K562 (cell line): ENCODE results near the gene SENP8. TPM values are rescaled to one million over a fixed set of nuclear protein-coding genes. Genes with fewer than 3 reads are reported as not detected.
A peak's percentile ranks its signal among the peaks of the same experiment; 100 is the strongest.

Experiments used
- ATAC-seq: fragments of 200-7000 bp; cut with Tn5 transposase; 3 replicates; pipeline ENCODE4 v1.9.1; 2020; ENCODE audit warnings: moderate library complexity
- BruUV-seq: library from RNA; stranded (reverse); fragments of 400-500 nt; replicated peaks from 2 replicates; lab custom pipeline; 2021; lab: Mats Ljungman, UMichigan
- CTCF ChIA-PET: fragments of 300-600 bp; formaldehyde crosslinking; extraction: SDS; loops from one replicate; lab custom pipeline; 2021; ENCODE audit warnings: low intra/inter-chr PET ratio; lab: Yijun Ruan, JAX
- POLR2A ChIA-PET: fragments of 300-600, 350-650 bp; sonication (Branson Sonifier 250); formaldehyde crosslinking; extraction: SDS; loops from one replicate; lab custom pipeline; 2021; ENCODE audit warnings: antibody characterized with exemption, inconsistent platforms; lab: Yijun Ruan, JAX
- DNase-seq, 4 experiments: peaks; one replicate each; pipeline versions ENCODE4 v3.0.0 to v3.0.0-alpha.2; 2011 to 2018; ENCODE audit warnings: low spot score in 3 of 4, mixed read lengths in 3 of 4; ENCODE audit errors: extremely low read depth in 1 of 4
- FAIRE-seq: peaks from 2 replicates; lab custom pipeline; 2011; peaks lifted over from hg19 to GRCh38; lab: Jason Lieb, UNC
- H2AFZ ChIP-seq: 2 replicates; pipeline ENCODE4 v1.6.0; 2011; ENCODE audit warnings: low read depth, low read length, control low read depth, inconsistent platforms
- H3K27ac ChIP-seq: fragments of 200-600 bp; 3 replicates; pipeline ENCODE4 v1.8.0; 2011; ENCODE audit warnings: low read depth, mild to moderate bottlenecking, control low read depth, inconsistent platforms, low read length, moderate library complexity, mixed read lengths; ENCODE audit errors: extremely low read depth
- H3K27me3 ChIP-seq, 2 experiments: fragments of 300-600 bp in 1 of 2; 2 replicates in 1 of 2; 3 replicates in 1 of 2; pipeline versions ENCODE4 v1.6.0 to v1.8.0; 2011; ENCODE audit warnings: inconsistent platforms in 2 of 2, low read length in 2 of 2, mild to moderate bottlenecking in 1 of 2, mixed read lengths in 1 of 2, moderate library complexity in 1 of 2; ENCODE audit not compliant: control insufficient read depth in 2 of 2, insufficient read depth in 2 of 2
- H3K36me3 ChIP-seq: fragments of 300-600 bp; 3 replicates; pipeline ENCODE4 v1.8.0; 2011; ENCODE audit warnings: mild to moderate bottlenecking, low read length, inconsistent platforms; ENCODE audit not compliant: control insufficient read depth, insufficient read depth
- H3K4me1 ChIP-seq, 2 experiments: fragments of 200-600 bp in 1 of 2; replicated peaks in 1 of 2; 2 replicates in 1 of 2; 3 replicates in 1 of 2; pipeline versions ENCODE4 v1.5.1 to v1.8.0; 2011; ENCODE audit warnings: inconsistent platforms in 2 of 2, low read length in 2 of 2, mild to moderate bottlenecking in 1 of 2, mixed read lengths in 1 of 2, moderate library complexity in 1 of 2; ENCODE audit not compliant: control insufficient read depth in 2 of 2, insufficient read depth in 2 of 2
- H3K4me2 ChIP-seq: 2 replicates; pipeline ENCODE4 v1.6.1; 2011; ENCODE audit warnings: low read length, control low read depth, inconsistent platforms, mixed read lengths; ENCODE audit not compliant: insufficient read depth
- H3K4me3 ChIP-seq: fragments of 200-600 bp; sonication (generic), shearing (Covaris generic); 2 replicates; pipeline ENCODE4 v1.5.1; 2016; ENCODE audit warnings: control low read depth, inconsistent platforms
- H3K79me2 ChIP-seq: fragments of 200-600 bp; 3 replicates; pipeline ENCODE4 v1.8.0; 2011; ENCODE audit warnings: low read length, inconsistent platforms; ENCODE audit not compliant: control insufficient read depth, insufficient read depth
- H3K9ac ChIP-seq, 2 experiments: 2 replicates each; pipeline versions ENCODE4 v1.6.0 to v1.6.1; 2011; ENCODE audit warnings: low read depth in 2 of 2, low read length in 2 of 2, control low read depth in 1 of 2, inconsistent platforms in 1 of 2, mild to moderate bottlenecking in 1 of 2, mixed read lengths in 1 of 2; ENCODE audit not compliant: insufficient read depth in 1 of 2
- H3K9me1 ChIP-seq: one replicate; pipeline ENCODE4 v1.6.0; 2011; ENCODE audit warnings: inconsistent platforms, mild to moderate bottlenecking, low read length, moderate library complexity; ENCODE audit not compliant: control insufficient read depth, insufficient read depth
- H3K9me3 ChIP-seq: replicated peaks from 2 replicates; pipeline ENCODE4 v1.5.1; 2011; ENCODE audit warnings: low read depth, low read length, inconsistent platforms; ENCODE audit not compliant: control insufficient read depth, insufficient read depth
- H4K20me1 ChIP-seq: replicated peaks from 2 replicates; pipeline ENCODE4 v1.6.1; 2011; ENCODE audit warnings: low read length, inconsistent platforms, mixed read lengths; ENCODE audit not compliant: control insufficient read depth, insufficient read depth
- C11orf30 ChIP-seq: fragments of 450-650 bp; IDR thresholded peaks from 2 replicates; pipeline ENCODE4 v1.6.1; 2016; ENCODE audit warnings: low read depth, mild to moderate bottlenecking
- CBX5 ChIP-seq: IDR thresholded peaks from 2 replicates; pipeline ENCODE4 v1.6.1; 2014; ENCODE audit warnings: low read depth, borderline replicate concordance
- CCNT2 ChIP-seq: IDR thresholded peaks from 2 replicates; pipeline ENCODE4 v1.6.1; 2011; ENCODE audit warnings: borderline replicate concordance, low read depth, mild to moderate bottlenecking, moderate library complexity, mixed read lengths, low read length; ENCODE audit not compliant: insufficient read length; ENCODE audit errors: extremely low read depth
- CUX1 ChIP-seq: fragments of 200-800 bp; sonication (Bioruptor generic); IDR thresholded peaks from 2 replicates; pipeline ENCODE4 v1.6.1; 2016; ENCODE audit warnings: missing genetic modification characterization, missing compliant biosample characterization
- GABPB1 ChIP-seq: sonication (generic); formaldehyde crosslinking; IDR thresholded peaks from 2 replicates; pipeline ENCODE4 v1.8.0; 2022; ENCODE audit warnings: mild to moderate bottlenecking, missing genetic modification reagents
- HMG20A ChIP-seq: fragments of 450-650 bp; formaldehyde crosslinking; conservative IDR thresholded peaks from 2 replicates; pipeline ENCODE4 v1.4.0; 2020; ENCODE audit warnings: mild to moderate bottlenecking, mixed read lengths
- HMGN3 ChIP-seq: IDR thresholded peaks from 2 replicates; pipeline ENCODE4 v1.6.1; 2011; ENCODE audit warnings: borderline replicate concordance, low read depth, mild to moderate bottlenecking, mixed read lengths, low read length; ENCODE audit not compliant: insufficient read length; ENCODE audit errors: extremely low read depth
- ZNF274 ChIP-seq: IDR thresholded peaks from 2 replicates; pipeline ENCODE4 v1.6.1; 2011; ENCODE audit warnings: low read depth, mild to moderate bottlenecking, low read length, moderate library complexity, borderline replicate concordance
- ZNF354B ChIP-seq: fragments of 250-450 bp; sonication (Bioruptor Pico); IDR thresholded peaks from 2 replicates; pipeline ENCODE4 v1.4.0; 2020
- ZNF408 ChIP-seq: fragments of 250-450 bp; sonication (Bioruptor Pico); IDR thresholded peaks from 2 replicates; pipeline ENCODE4 v1.4.0; 2020; ENCODE audit warnings: low read depth, mild to moderate bottlenecking, moderate library complexity
- ZNF778 ChIP-seq: fragments of 450-650 bp; formaldehyde crosslinking; IDR thresholded peaks from 2 replicates; pipeline ENCODE4 v1.4.0; 2020; ENCODE audit warnings: mild to moderate bottlenecking, moderate library complexity
- WGBS: fragments of 100-300 bp; shearing (Covaris generic); methylation state at CpG from one replicate; pipeline ENCODE4 v1.1.6; 2016; ENCODE audit warnings: low coverage, mixed read lengths; ENCODE audit not compliant: insufficient coverage; ENCODE audit errors: missing lambda C conversion rate; 5-methylcytosine and 5-hydroxymethylcytosine counted together
- in situ Hi-C: fragments of 300-500 bp; cut with MboI; formaldehyde crosslinking; loops from 4 replicates; pipeline ENCODE4 v1.15.0; 2018; ENCODE audit warnings: inconsistent platforms, mixed read lengths
- intact Hi-C: fragments of 100-400 bp; cut with micrococcal nuclease; formaldehyde crosslinking; loops from 2 replicates; pipeline ENCODE4 v1.14.2; 2022
- polyA plus RNA-seq, 8 experiments: library from polyadenylated mRNA; depleted of rRNA in 4 of 8; stranded (reverse) in 5 of 8; unstranded in 3 of 8; fragments of >200 nt; fragmentation: Nextera tagmentation in 2 of 8; fragmentation: Illumina TruSeq in 1 of 8; extraction: Ambion mirVana in 2 of 8; extraction: Trizol in 1 of 8; gene quantifications; 2 replicates each; pipeline versions ENCODE4 v1.2.1 to v1.2.3, GENCODE V29; 2011 to 2014; ENCODE audit warnings: inconsistent platforms in 1 of 8, missing spikeins in 1 of 8
- total RNA-seq, 7 experiments: library from RNA; depleted of rRNA in 6 of 7; stranded (reverse); fragments of >200 nt in 6 of 7; fragmentation: Illumina TruSeq in 2 of 7; extraction: Trizol in 2 of 7; gene quantifications; 2 replicates each; pipeline versions ENCODE4 v1.2.1 to v1.2.3, GENCODE V29; 2011 to 2021; ENCODE audit warnings: low replicate concordance in 1 of 7
- TF ChIP-seq, protein P1 (sequence below): sonication (generic); formaldehyde crosslinking; IDR thresholded peaks from 2 replicates; pipeline ENCODE4 v1.8.0; 2022; ENCODE audit warnings: missing genetic modification reagents, mild to moderate bottlenecking, borderline replicate concordance

SENP8 gene
- total and polyA plus RNA-seq, 9 of the 15 experiments (the other 6 are each of a cell fraction or from before 2014, with no cell fraction given) = 1.4 to 5.4 (median 2.4) TPM

- no peak for TF ChIP-seq CCNT2
- no peak for TF ChIP-seq ZNF354B (CRISPR knock-in tag)
- TF ChIP-seq HMG20A = no peak
- TF ChIP-seq, protein P1, sequence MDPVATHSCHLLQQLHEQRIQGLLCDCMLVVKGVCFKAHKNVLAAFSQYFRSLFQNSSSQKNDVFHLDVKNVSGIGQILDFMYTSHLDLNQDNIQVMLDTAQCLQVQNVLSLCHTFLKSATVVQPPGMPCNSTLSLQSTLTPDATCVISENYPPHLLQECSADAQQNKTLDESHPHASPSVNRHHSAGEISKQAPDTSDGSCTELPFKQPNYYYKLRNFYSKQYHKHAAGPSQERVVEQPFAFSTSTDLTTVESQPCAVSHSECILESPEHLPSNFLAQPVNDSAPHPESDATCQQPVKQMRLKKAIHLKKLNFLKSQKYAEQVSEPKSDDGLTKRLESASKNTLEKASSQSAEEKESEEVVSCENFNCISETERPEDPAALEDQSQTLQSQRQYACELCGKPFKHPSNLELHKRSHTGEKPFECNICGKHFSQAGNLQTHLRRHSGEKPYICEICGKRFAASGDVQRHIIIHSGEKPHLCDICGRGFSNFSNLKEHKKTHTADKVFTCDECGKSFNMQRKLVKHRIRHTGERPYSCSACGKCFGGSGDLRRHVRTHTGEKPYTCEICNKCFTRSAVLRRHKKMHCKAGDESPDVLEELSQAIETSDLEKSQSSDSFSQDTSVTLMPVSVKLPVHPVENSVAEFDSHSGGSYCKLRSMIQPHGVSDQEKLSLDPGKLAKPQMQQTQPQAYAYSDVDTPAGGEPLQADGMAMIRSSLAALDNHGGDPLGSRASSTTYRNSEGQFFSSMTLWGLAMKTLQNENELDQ = no peak
- no peak for TF ChIP-seq ZNF778 (CRISPR knock-in tag)
These were observed 51.2 kb downstream of the SENP8 start (continued) for GRCh38 chr15:72169236-72169920.

- WGBS = 1% methylated on average over 15 of the region's 16 CpGs
- intact Hi-C loops = no loop called here
- FAIRE-seq (no peak), ATAC-seq (no peak; the same call in 2 of the 3 replicates), DNase-seq (peak in 1 of 4 experiments; percentile 10)
- Histone ChIP-seq H4K20me1 (0 out of 2 replicates have a peak, but pooled peaks cover 8% of the 10 kb centered on the region), H3K27me3 (peaks cover 14 to 71% of the 10 kb centered on the region in 2 experiments), H3K79me2 (no peaks in the 10 kb centered on the region), H3K36me3 (no peaks in the 10 kb centered on the region), H2AFZ (no peak overlapping the region), H3K9me1 (no peaks in the 10 kb centered on the region), H3K9ac (no peak overlapping the region), H3K4me1 (peaks cover 8 to 12% of the 10 kb centered on the region in 2 experiments; a peak in 4 of 5 replicates), H3K4me2 (no peak overlapping the region), H3K9me3 (no peaks in the 10 kb centered on the region), H3K27ac (no peak overlapping the region), H3K4me3 (no peak overlapping the region)
- CTCF ChIA-PET = interaction anchor here (0.5 kb wide), 1 partner anchor 843 kb away, joined by 3 read pairs; no protein-coding TSS in a partner anchor
- in situ Hi-C loops = no loop called here
- POLR2A ChIA-PET = no interaction called here
- BruUV-seq = no TSS peak
- TF ChIP-seq CUX1 (no peak), GABPB1 (CRISPR knock-in tag) (no peak), HMGN3 (no peak), ZNF274 (no peak), ZNF408 (CRISPR knock-in tag) (no peak), C11orf30 (no peak), CBX5 (no peak)
These were observed 51.9 kb downstream of the SENP8 start for GRCh38 chr15:72169921-72170611.
